Measurements from ENCODE around the gene CHKA.

Gene CHKA

DNA sequence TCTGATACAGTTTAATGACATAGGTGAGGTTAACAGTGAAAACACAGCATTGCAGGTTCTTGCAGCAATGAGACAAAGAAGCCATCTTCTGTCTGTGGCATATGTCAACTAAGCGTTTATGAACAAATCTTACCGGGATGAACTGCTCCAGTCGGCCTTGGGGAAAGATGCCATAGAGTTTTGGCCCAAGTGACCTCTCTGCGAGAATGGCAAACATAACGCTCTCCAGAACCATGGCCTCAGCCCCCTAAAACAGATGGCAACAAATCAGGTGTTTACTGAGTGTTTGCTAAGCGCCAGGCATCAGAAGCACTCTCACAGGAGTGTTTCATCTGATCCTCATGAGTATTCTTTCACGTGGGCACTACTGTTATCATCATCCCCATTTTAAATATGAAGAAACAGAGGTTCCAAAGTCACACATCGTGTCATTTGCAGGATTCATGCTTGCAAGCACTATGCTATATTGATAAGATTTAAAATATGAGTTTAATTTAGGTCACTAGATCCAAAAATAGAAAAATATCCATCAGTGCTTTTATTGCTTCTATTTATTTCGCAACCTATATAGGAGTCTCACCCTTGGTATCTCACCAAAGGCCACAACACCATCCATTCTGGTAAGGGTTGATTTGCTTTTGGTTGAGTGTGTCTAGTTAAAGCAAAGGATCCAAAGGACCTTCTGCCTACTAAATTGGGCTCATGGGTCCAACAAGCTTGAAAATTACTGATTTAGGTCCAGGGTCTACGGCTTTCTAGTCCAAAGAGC is 46.4 kb downstream of the CHKA start:
- no peak for DNase-seq (ENCODE audit: low read depth in 1 of 2, low spot score in 1 of 2)

DNA sequence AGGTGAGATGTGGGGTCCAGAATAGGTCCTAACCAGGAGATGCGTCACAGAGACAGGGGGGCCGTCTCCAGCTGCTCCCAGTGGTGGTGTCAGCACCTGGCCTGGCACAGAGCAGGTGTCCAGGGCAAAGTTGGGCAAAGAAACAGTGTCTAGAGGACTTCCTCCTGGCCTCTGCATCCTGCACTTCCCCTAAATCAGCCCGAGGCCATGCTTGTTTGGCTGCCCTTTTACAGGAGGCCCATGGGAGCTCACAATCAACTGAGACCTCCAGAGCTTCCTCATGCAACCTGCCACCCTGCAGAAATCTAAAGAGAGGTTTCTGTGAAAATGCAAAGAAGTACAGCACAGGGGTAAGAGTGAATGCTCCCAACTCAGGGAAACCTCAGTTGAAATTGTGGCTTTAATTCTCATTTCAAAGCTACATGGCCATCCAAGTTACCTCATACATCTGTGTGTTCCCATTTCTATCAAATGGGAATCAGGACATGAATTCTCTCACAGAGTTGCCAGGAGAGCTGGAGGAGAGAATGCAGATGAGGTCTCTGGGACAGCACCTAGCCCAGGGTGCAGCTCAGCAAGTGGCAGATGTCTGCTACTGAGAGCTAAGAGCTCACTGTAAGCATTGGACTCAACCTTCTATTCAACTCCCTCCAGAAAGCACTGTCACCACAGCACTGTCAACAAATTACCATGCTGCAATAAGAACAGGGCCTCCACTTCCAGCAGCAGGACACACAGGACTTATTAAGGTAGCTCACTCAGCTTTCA is 49.7 kb downstream of the CHKA start:
- no peak for DNase-seq (ENCODE audit: low read depth in 1 of 2, low spot score in 1 of 2)

GRCh38 chr11:68067991-68068390 is 53.2 kb downstream of the CHKA start:
- no peak for DNase-seq (ENCODE audit: low read depth in 1 of 2, low spot score in 1 of 2)

GRCh38 chr11:68066742-68067141 is 54.4 kb downstream of the CHKA start:
- no peak for DNase-seq (ENCODE audit: low read depth in 1 of 2, low spot score in 1 of 2)

DNA sequence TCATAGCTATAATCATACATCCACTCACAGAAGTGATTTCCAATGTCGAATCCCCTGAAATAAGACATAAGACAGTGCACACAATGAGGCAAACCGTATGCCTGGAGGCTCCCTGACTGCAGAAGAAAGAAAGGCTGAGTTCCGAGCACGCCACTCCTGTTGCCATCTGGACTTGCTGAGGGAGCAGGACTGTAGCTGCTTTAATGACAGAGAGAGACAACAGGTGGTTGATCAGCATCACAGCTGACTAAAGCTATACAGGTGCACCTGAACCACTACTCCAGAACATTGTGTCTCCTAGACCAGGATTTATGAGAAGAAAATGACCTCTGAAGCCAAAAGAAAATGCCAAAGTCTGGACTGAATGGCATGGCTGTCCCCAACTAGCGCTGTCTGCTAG is 55.3 kb downstream of the CHKA start:
- DNase-seq (ENCODE audit: low read depth in 1 of 2, low spot score in 1 of 2), result no peak

- DNase-seq (ENCODE audit: low read depth in 1 of 2, low spot score in 1 of 2), result no peak
Measured at GRCh38 chr11:68064926-68065325, 56.3 kb downstream of the CHKA start.

DNA sequence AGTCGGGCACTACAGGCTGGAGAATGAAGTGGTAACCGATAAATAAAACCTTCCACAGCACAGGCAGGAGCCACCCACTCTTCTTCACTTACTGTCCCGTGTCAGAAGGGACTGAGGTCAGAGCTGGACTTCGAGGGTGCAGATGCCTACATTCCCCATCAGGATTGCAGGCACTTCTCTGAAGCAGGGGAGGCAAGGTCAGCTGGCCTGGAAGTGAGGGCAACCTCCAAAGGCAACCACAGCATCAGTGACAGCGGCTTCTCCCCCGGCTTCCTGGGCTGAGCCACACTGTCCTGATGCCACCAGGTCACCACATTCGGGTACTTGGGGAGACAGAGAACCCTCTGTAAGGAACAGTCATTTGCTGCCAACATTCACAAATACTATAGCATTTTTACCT is 59.7 kb downstream of the CHKA start:
- DNase-seq (ENCODE audit: low read depth in 1 of 2, low spot score in 1 of 2), result no peak

DNA sequence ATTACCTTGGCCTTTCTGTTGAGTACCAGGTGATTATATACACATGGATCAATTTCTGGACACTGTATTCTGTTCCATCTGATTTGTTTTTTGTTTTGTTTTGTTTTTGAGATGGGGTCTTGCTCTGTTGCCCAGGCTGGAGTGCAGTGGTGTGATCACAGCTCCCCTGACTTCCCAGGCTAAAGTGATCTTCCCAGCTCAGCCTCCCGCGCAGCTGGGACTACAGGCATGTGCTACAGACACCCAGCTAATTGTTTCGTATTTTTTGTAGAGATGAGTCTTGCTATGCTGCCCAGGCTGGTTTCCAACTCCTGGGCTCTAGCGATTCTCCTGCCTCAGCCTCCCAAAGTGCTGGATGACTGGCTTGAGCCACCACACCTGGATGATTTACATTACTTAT is 63.4 kb downstream of the CHKA start:
- no peak for DNase-seq (ENCODE audit: low read depth in 1 of 2, low spot score in 1 of 2)

DNA sequence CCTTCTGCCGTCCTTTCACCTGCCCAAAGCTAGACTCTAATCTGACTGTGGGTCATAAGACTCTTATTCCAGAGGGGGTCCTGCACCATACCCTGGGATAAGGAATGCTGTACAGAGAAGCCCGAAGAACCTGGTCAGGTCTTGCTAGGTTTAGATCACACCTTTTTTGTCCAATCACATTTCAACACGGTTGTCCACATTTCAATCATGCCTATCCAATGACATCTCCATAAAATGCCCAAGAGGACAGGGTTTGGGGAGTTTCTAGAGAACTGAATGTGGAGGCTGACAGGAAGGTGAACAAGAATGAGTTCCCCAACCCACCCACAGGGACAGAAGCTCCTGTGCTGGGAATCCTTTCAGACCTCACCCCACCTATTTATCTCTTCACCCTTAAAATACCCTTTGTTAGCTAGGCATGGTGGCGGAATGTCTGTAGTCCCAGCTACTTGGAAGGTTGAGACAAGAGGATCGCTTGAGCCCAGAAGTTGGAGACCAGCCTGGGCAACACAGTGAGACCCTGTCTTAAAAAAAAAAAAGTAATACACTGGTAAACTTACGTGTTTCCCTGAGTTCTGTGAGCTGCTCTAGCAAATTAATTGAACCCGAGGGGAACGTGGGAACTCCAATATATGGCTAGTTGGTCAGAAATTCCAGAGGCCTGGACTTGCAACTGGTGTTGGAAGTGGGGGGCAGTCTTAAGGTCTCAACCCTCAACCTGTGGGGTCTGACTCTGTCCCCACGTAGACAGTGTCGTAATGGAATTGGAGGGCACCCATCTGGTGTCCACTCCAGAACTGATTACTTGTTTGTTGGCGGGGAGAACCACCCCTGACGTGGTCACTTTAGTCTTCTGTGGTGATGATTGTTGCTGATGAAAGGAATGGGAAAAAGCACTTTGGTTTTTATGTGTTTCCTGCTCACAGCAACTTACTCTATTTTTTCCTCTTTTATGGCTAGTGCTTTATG is 64.6 kb downstream of the CHKA start:
- no peak for DNase-seq (ENCODE audit: low read depth in 1 of 2, low spot score in 1 of 2)

DNA sequence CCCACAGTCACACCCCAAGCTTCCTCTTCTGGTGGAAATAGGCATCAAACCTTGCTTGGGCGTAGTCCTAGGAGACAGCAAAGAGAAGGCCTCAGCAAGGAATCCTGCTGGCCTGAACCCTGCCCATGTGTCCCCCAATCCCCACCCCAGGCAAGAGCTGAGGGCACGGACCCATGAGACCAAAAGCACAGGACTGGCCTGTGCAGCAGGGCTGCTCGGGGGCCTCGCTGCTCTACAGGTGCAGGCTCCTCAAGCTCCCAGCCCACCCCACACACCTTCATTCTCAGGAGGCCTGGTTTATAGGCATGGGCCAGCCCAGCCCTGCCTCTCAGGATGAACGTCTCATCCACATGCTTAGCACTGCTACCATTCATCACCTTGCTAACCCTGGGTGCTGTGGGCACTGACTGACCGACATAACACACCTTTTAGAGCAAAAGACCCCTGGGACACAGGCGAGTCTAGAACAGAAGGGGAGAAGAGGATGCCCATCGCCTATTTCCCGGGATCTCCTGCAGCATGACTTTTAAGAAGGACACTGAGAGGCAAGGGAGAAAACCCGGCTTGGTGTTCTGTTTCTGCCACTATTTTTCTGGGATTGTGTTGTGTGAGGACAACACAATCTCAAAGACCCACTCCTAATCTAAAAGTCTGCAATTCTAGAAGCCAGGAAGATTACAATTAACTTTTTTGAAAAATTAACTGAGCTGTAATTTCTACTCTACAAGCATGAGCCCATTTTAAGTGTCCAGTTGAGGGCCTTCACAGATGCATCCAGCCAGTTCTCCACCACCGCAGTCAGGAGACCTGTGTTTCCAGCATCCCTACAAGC is 67.0 kb downstream of the CHKA start:
- no peak for DNase-seq (ENCODE audit: low read depth in 1 of 2, low spot score in 1 of 2)

- DNase-seq (ENCODE audit: low read depth in 1 of 2, low spot score in 1 of 2), result no peak
Measured at GRCh38 chr11:68053117-68053516, 68.1 kb downstream of the CHKA start.

DNA sequence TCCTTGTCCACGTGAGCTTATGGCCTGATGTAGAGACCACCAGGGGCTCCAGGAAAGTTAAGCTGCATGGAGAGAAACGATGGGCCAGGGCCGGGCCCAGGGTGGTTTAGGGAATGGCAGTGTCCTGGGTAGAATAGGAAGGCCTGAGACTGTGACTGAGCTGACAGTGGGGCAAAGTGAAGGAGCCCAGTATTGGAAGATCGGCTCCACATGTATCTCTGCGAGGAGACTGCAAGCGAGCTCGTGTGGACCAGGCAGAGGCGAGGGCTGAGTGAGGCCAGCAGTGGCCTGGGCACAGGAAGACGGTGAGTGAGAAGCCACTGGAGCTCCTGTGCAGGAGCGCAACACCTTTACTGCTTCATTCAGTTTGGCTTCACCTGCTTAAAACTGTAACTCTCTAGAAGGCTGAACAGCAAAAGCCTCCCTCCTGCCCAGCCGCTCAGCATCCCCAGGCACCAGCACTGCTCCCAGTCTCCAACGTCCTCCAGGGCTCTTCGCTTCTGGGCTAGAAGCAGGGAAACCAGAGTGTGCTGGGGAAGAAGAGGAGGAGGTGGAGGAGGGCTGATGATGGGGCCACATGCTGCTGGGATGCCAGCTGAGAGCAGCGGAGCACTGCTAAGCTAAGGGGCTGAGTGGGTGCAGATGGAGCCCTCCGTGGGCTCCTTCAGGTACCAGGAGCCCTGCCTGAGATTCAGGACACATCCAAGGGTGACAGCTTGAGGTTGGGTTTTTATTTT is 68.9 kb downstream of the CHKA start:
- no peak for DNase-seq (ENCODE audit: low read depth in 1 of 2, low spot score in 1 of 2)

- no peak for DNase-seq (ENCODE audit: low read depth in 1 of 2, low spot score in 1 of 2)
Measured at GRCh38 chr11:68051191-68052136, 69.7 kb downstream of the CHKA start.

DNA sequence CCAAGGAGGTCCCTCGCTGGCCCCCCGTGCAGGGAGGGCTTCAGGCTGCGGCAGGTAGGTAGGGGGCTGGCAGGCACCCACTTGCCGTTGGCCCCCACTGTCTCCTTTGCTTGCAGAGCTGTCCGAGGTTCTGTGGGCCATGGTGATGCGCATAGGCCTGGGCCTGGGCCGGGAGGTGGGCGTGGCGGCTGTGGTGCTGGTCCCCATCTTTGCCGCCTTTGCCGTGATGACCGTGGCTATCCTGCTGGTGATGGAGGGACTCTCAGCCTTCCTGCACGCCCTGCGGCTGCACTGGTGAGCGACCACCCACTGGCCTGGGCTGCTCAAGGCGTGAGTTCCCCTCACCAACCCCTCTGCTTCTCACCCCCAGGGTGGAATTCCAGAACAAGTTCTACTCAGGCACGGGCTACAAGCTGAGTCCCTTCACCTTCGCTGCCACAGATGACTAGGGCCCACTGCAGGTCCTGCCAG is 70.8 kb downstream of the CHKA start:
- DNase-seq (ENCODE audit: low read depth in 1 of 2, low spot score in 1 of 2), result no peak

DNA sequence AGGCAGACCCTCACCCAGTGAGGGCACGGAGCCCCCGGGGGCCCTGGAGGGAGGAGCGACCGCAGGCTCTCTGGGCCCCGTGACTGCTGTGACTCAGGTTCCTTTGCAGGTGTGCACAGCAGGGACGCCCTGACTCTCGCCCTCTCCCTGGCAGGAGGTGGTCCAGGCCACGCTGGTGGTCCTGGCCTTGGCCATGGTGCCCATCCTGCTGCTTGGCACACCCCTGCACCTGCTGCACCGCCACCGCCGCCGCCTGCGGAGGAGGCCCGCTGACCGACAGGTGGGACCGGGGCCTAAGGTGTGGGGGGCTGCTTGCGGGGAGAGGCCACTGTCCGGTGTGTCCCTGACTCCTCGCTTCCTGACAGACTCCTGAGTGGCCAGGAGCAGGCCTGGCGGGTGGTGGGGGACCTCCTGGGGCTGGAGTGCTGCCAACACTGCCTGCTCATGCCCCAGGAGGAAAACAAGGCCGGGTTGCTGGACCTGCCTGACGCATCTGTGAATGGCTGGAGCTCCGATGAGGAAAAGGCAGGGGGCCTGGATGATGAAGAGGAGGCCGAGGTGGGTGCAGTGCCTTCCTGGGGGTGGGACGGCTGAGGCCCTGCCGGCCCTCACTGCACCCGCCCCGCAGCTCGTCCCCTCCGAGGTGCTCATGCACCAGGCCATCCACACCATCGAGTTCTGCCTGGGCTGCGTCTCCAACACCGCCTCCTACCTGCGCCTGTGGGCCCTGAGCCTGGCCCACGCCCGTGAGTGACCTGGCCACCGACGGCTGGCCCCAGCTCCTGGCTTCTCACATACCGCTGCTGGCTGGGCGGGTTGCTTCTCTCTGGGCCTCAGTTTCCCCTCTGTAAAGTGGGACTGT is 71.4 kb downstream of the CHKA start:
- DNase-seq (ENCODE audit: low read depth in 1 of 2, low spot score in 1 of 2), result no peak

- no peak for DNase-seq (ENCODE audit: low read depth in 1 of 2, low spot score in 1 of 2)
Measured at GRCh38 chr11:68048681-68049508, 72.3 kb downstream of the CHKA start.

Data from activated CD4-positive, alpha-beta T cell treated with anti-CD3 and anti-CD28 coated beads, Interleukin-2, amount 50 U/mL, for 24 hours (primary cell).